Measurements from ENCODE around the gene POLR2C.
"Not testable (repeated sequence)": the region's sequence is repeated elsewhere in the genome, so short reads cannot be mapped to it uniquely, and the experiment has no call there.

Gene POLR2C

DNA sequence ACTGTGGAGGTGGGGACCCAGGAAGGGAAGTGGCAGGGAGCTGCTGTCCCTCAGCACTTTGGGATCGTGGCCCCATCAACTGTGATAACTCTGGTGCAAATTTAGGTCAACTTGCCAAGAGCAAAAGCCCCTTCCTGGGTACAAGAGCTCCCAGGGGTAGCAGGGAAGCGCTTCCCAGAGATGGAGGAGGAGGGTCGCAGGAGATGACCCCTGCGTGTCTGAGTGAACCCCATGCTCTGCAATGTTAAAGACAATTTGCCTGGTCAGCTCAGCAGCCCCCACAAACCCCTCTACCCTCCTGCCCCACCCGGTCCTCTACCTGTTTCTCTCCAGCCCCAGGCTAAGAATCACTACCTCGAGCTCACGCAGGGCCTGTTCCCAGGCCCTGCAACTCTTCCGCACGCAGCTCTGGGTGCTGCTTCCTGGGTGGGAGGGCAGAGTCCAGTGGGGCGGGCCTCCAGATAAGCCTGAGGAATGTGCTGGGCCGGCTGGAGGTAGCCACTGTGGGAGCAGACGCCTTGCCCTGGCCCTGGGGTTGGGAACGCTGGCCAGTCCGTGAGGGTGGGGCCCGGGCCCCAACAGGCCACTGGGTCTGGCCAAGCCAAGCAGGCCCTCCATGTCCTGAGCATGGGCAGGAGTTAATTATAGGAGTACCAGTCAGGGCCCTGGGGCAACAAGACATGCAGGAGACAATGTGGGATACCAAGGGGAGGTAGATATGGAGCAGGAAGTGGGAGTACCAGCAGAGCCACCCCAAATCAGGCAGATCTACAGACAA lies 17.7 kb downstream of the POLR2C start:
- DNase-seq: no peak

- no peak for DNase-seq
Measured at GRCh38 chr16:57480754-57481230, 18.3 kb downstream of the POLR2C start.

DNA sequence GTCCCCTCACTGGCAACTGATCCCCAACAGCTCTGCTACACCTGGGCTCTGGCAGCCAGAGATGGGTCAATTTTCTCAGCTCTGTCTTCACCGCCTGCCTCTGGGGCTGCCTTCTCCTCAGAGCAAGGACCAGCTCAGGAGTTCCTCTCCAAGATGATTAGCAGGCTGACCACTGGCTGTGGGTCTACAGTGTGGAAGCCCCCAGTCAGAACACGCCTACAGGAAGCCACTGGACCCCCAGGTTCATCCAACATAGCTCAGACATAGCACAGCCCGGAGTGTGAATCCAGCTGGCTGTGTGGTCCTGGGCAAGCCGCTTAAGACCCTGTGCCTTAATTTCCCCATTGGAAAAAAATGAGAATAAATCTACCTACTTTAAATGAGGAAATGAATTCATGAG lies 18.9 kb downstream of the POLR2C start:
- DNase-seq: no peak

- no peak for DNase-seq
Measured at GRCh38 chr16:57482845-57483545, 20.5 kb downstream of the POLR2C start.

GRCh38 chr16:57483725-57484514 lies 21.4 kb downstream of the POLR2C start:
- DNase-seq: no peak

DNA sequence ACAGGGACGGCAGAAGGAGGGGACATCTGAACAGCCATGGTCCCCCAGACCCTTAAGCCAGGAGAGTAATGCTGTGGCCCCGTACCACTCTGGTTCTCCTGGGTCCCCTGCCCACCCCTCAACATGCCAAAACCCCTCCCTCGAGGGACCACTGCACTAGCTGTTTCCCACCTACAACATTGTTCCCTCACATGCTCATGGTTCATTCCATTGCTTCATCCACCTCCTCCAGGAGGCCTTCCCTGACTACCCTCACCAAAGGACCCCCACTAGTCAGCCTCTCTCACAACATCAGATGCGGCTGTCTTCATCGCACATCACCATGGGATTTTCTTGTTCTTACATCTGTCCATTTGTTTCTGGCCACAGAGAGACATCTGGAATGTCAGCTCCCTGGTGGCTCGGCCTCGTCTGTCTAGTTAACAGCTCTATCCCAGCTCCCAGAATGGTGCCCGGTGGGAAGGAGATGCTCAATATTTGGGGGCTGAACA lies 22.1 kb downstream of the POLR2C start:
- DNase-seq: no peak

- no peak for DNase-seq
Measured at GRCh38 chr16:57485091-57485915, 22.8 kb downstream of the POLR2C start.

GRCh38 chr16:57485916-57486857 lies 23.7 kb downstream of the POLR2C start, which contains the start of gene DOK4:
Gene DOK4 (minus strand): TSS chr16:57486493. CDS start chr16:57479507, 6,986 bp downstream.
- no peak for DNase-seq

- no peak for DNase-seq
Measured at GRCh38 chr16:57486858-57487834, 24.7 kb downstream of the POLR2C start.

DNA sequence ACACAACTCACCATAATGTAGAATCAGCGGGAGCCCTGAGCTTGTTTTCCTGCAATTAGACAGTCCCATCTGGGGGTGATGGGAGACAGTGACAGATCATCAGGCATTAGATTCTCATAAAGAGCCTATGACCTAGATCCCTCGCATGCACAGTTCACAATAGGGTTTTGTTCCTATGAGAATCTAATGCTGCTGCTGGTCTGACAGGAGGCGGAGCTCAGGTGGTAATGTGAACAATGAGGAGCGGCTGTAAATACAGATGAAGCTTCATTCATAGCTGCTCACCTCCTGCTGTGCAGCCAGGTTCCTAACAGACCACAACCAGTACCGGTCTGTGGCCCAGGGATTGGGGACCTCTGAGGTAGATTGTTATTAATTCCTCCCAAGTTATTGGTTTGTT lies 26.8 kb downstream of the POLR2C start:
- no peak for DNase-seq

GRCh38 chr16:57493767-57494166 lies 31.3 kb downstream of the POLR2C start:
- no peak for DNase-seq

GRCh38 chr16:57497121-57497520 lies 34.6 kb downstream of the POLR2C start:
- no peak for DNase-seq

GRCh38 chr16:57498031-57498430 lies 35.6 kb downstream of the POLR2C start:
- DNase-seq: no peak

- DNase-seq: not testable (repeated sequence)
Measured at GRCh38 chr16:57499941-57500340, 37.5 kb downstream of the POLR2C start.

DNA sequence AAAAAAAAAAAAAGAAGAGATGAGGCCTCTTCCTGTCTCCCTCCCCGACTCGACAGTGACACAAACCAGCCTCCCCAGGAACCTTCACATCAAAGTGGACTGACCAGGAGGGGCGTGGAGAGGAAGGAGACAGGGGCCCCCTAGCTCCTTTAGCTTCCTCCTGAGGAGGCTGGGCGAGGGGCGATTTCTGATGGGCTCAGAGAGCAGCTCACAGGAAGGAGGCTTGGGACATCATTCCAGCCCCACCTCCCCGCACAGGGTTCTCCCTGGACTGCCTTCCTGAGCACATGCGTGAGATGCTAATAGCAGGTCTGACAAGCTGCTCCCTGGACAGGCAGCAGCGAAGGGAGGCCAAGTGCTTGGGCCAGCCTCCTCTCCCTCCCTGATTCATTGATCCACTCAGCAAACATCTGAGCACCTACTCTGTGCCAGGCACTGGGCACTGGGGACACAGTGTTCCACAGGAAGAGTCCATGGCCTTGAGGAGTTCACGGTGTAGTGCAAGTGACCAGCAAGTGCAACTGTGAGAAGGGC lies 38.2 kb downstream of the POLR2C start:
- no peak for DNase-seq

DNA sequence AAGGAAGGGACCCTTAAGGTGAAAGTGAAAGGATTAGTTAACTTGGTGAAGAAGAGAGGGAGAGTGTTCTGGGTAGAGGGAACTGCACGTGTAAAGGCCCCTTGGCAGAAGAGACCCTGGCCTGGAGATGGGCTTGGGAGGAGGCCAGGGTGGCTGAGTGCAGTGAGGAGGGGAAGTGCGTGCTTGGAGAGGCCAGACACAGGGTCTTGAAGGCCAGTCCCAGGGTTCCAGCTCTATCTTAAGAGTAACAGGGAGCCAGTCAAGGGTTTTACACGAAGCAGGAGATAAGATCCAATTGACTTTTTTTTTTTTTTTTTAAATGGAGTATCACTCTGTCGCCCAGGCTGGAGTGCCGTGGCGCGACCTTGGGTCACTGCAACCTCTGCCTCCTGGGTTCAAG lies 39.0 kb downstream of the POLR2C start:
- DNase-seq: no peak

- no peak for DNase-seq
Measured at GRCh38 chr16:57502048-57502775, 39.7 kb downstream of the POLR2C start.

GRCh38 chr16:57503366-57503765 lies 40.9 kb downstream of the POLR2C start:
- no peak for DNase-seq

DNA sequence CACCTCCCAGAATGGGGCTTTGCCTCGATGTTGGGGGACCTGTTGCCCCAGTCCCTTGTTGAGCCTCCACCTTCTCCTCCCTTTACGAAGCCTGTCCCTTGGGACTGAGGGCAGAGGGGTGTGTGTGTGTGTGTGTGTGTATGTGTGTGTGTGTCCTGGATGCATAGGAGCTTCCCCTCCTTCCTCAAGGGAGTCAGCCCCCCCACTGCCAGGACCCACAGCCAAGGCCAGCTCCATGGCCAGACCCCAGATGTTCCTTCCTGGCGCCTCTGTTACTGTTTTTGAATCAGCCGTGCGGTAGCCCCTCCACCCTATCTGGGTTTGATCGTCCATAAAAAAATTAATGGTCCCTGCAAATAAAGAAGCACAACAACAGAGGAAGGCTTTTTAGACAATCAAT lies 41.5 kb downstream of the POLR2C start:
- no peak for DNase-seq
